GM03348 (cell line): ENCODE measurements around the gene VEGFD.

Experiments used
- DNase-seq: peaks from one replicate; pipeline ENCODE4 v3.0.0; 2012; ENCODE audit warnings: low spot score

Gene VEGFD

GRCh38 chrX:15384304-15384703 is at the start of gene VEGFD:
VEGFD (minus strand) TSS chrX:15384413; CDS start chrX:15383946, 467 bp downstream.
- peak; percentile 23 for DNase-seq

- peak; percentile 16 for DNase-seq
These were observed 46.4 kb upstream of the VEGFD start for GRCh38 chrX:15430584-15430983.

DNA sequence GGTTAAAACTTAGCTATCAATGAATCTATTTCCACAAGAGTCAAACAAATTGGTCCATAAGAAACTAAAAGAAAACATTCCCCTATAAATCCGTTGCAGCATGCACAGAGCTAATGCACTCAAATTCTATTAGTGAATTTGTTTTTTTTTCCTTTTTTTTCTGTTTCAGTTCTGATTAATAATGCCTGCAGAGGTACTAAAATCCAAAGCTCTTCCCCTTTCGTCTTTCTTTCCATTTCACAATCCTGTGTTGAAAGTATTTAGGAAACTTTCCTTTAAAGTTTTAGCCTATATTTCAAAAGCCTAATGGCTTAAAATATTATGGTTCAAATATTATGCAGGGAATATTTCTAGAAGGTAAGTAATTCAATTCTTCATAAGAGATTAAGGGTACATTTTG is 45.9 kb upstream of the VEGFD start:
- no peak for DNase-seq

- DNase-seq: no peak
These were observed 40.8 kb upstream of the VEGFD start for GRCh38 chrX:15425024-15425423.

GRCh38 chrX:15418707-15419181 is 34.5 kb upstream of the VEGFD start:
- no peak for DNase-seq

GRCh38 chrX:15418041-15418706 is 34.0 kb upstream of the VEGFD start:
- peak; percentile 36 for DNase-seq

- DNase-seq: no peak
These were observed 32.1 kb upstream of the VEGFD start for GRCh38 chrX:15416133-15416993.

- no peak for DNase-seq
These were observed 28.9 kb upstream of the VEGFD start for GRCh38 chrX:15413101-15413500.

GRCh38 chrX:15410947-15411346 is 26.7 kb upstream of the VEGFD start:
- DNase-seq: no peak

GRCh38 chrX:15410430-15410829 is 26.2 kb upstream of the VEGFD start:
- DNase-seq: no peak

DNA sequence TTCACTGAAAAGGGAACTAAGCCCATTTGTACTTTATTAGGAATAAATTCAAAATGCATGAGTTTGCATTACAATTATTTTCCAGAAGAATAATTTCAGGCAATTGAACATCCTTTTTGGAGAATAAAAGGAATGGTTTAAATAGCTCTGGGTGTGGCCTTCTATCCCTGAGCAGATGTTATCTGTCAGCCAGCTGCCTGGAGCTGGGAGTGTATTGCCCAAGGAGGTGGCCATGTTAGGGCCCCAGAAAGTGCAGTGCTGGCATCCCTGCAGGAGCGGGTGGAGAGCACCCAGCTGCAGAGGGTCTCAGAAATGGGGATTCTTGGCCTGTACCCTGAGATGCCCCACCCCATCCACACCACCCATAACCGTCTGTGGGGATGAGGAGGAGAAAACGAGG is 21.6 kb upstream of the VEGFD start:
- DNase-seq: peak; percentile 11

GRCh38 chrX:15404401-15405096 is 20.3 kb upstream of the VEGFD start:
- DNase-seq: peak; percentile 4

DNA sequence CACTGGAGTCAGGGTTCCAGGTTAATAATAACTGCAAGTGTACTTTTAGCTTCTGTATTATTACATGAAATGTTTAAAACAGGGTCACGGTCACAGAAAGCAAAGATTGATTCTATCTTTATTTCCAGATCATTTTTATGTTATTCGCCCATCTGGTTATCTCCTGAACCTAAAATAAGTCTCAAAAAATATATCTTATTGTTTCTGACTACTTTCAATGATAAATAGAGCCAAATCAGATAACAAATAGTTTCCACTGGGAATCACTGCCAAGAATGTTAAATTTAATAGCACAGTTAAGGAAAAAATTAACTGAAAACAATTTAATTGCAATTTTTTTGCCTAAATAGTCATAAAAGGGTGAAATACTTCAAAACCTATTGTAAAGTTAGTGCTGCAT is 17.2 kb upstream of the VEGFD start:
- no peak for DNase-seq

- DNase-seq: no peak
These were observed 15.8 kb upstream of the VEGFD start for GRCh38 chrX:15399962-15400391.

GRCh38 chrX:15398874-15399273 is 14.7 kb upstream of the VEGFD start:
- no peak for DNase-seq

GRCh38 chrX:15395789-15396188 is 11.6 kb upstream of the VEGFD start:
- DNase-seq: no peak

- DNase-seq: no peak
These were observed 7.6 kb upstream of the VEGFD start for GRCh38 chrX:15391850-15392249.

- DNase-seq: no peak
These were observed 1.4 kb downstream of the VEGFD start for GRCh38 chrX:15382813-15383212.

DNA sequence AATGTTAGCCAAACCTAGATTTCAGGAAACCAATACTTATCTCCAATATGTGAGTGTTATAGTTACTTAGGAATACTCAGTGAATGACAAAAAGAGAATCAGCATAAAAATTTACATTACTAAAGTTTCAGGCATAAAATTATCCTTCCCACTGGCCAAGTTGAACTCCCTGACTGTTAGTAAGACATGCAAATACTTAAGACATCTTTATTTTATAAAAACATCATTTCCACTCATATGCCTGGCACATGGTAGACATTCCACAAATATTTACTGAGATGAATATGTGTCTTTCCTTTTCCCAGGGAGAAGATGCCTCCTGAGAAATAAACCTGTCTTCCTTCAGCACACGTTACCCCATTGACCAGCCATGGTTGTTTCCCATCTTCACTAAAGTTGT is 7.3 kb downstream of the VEGFD start:
- peak; percentile 35 for DNase-seq

DNA sequence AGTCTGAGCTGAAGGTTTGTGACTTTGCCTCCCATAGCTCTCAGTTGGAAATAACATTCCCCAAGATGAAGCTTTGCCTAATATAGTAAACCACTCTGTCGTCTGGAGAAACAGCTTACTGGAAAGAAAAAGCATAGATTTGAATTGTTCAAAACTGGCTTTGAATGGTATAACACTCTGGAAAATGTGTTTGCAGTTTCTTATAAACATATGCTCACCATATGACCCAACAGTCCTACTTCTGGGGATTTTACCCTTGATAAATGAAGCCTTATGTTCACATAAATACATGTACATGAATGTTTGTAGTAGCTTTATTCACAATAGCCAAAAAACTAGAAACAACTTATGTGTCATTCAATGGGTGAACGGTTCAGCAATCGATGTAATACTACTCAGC is 10.2 kb downstream of the VEGFD start:
- DNase-seq: no peak

GRCh38 chrX:15366506-15367352 is 17.5 kb downstream of the VEGFD start:
- DNase-seq: no peak

DNA sequence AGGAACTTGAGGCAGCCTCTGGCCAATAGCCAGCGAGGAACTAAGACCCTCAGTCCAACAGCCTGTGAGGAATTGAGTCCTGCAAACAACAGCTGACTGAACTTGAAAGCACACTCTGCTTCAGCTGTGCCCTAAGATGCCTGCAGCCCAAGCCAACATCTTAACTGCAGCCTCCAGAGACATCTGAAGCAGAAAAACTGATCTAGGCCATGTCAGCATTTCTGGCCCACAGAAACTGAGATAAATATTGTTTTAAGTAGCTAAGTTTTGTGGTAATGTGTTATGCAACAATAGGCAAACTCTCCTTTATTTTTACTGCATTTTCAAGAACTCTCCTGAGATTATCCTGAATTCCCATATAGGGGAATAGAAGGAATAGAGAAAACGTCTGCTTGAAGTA is 24.5 kb downstream of the VEGFD start:
- no peak for DNase-seq
